ENCODE data around the gene TDRD3.
A peak's percentile ranks its signal among the peaks of the same experiment; 100 is the strongest.
"Not testable (repeated sequence)": the region's sequence is repeated elsewhere in the genome, so short reads cannot be mapped to it uniquely, and the experiment has no call there.

The TDRD3 gene

DNA sequence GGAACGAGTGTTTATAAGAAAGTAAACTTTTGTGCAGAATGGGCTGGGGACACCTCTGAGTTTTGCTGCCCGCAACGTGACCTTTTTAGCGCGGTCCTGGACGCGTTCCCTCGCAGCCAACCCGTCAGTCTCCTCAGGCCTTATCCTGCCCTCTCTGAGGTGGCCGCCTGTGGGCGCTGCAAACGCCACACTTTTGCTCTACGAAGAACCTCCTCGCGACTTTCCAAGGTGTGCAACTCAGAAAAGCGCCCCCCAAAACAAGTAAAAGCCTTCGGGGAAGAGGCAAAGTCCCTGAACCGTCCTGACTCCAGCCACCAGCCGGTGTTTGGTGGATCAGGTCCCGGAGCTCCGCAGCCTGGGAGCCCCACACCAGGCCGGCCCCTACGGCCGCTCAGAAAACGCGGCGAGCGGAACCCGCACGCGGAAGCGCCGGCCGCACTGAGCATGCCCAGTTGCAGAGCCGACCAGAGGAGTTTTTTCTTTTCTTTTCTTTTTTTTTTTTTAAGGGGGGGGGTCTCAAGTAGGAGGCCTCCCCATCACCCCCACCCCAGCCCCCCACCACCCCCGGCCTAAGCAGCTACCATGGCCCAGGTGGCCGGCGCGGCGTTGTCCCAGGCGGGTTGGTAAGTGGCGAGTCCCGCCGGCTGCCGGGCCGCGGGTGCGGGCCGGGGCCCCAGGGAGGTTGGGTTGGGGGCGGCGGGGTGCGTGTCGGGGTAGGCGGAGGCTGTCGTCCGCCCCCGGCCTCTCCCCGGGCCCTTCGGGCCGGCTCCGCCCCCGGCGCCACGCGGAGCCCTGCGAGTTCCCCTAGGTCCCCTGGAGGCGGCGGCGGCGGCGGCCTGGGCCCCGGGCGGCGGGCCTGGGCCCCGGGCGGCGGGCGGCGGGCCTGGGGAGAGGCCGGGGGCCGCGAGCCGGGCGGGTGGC, at the start of gene TDRD3:
TDRD3 (plus strand) TSS at position 438 of the 921 bp plus-strand sequence; CDS start at position 583, 145 bp downstream.
- DNase-seq: peak; percentile 31 to 95 (median 84)

DNA sequence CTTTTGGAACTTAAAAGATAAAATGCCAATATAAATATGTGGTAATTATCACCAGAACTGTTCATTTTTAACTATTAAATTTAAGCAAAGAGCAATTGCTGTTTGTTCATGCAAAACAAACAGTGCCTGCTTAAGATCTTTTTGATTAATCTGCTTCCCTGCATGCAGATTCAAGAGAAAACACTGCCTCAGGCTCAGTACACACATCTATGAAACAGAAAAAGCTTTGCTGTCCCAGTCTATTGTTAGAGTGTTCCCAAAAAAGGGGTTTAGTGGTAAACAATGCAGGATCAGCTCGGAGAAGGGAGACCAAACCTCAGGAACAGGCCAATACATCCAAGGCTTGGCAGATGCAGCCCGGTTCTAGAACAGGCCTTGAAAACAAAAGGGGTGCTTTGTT, 49.3 kb upstream of the TDRD3 start:
- no peak for DNase-seq

DNA sequence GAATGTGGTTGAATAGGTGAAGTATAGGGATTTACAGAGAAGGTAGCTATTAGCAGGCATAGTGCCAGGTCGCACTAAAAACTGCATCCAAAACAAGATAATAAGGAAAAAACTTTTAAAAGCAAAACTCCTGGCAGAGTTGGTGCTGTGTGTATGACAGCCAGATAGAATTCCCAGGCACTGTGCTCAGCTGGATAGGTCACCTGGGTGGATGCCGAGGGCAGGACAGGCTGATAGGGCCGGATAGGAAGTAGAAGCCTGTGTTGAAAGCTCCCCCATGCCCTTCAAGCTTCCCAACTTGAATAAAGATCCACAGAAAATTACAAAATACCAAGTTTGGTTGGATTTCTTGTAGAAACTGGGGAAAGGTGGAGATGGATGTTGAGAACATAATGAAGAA, 48.9 kb upstream of the TDRD3 start:
- no peak for DNase-seq

GRCh38 chr13:60351326-60351725, 45.7 kb upstream of the TDRD3 start:
- DNase-seq: no peak

DNA sequence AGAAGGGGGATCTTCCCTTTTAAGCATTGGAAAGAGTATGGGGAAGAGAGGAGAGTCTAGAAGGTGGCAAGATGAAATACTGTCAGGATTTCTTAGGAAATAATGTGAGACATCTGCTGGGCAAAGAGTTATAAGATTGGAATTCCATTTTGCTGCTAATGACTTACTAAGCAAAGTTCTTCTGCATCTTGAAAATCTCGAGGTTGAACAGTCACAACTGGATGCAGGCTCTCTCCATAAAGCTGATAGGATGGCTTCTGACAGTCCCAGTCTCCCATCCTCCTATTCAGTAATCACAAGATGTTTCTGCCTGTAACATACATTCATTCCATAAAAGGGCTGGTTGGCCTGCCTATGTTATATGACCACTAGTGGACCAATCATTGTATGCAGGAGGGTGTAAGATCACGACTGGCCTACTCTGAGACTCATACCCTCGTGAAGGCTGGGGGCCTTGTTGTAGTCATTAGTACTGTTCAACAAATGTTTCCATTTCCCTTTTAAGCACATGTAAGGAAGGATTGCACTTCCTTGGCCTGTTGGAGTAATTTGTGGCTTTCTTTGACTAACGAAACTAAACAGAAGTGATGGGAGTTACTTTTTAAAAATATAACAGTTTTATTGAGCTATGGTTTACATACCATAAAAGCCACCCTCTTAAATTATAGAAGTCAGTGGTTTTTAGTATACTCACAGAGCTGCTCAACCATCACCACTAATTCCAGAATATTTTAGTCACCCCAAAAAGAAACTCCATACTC, 45.0 kb upstream of the TDRD3 start:
- no peak for DNase-seq

GRCh38 chr13:60352644-60353043, 44.4 kb upstream of the TDRD3 start:
- DNase-seq: no peak

DNA sequence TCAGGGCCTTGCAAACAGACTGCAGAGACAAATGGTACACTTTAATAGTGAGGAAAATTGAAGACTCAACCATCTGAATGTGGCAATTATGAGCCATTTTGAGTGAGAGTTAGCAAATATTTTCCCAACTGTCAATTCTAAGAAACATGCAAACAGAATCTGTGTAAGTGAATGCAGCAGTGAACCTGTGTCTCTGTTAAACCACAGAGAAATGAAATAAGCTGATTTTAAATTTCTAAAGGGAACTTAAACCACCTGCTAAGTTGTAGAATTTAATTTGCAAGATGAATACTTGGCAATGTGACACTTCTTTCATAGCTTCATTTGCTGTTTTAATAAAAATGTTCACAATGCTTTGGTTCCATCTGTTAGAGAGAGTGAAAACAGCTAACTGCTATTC, 42.0 kb upstream of the TDRD3 start:
- DNase-seq: no peak

GRCh38 chr13:60356970-60357369, 40.0 kb upstream of the TDRD3 start:
- no peak for DNase-seq

DNA sequence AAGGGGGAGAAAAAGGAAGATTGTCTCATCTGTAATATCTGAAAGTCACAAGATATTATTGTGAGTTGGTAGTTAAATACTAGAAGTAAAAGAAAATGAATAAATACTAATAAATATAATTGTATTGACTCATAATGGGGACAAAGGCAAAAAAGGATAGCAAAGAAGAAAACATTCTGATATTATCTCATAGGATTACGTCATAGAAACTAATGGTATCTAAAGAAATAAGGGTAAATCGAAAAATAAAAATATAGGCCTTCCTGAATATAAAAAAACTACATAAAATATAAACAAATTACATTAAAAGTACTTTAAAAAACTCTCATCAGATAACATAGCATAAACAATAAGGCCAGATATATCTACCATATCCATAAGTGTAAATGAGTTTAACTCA, 38.6 kb upstream of the TDRD3 start:
- no peak for DNase-seq

DNA sequence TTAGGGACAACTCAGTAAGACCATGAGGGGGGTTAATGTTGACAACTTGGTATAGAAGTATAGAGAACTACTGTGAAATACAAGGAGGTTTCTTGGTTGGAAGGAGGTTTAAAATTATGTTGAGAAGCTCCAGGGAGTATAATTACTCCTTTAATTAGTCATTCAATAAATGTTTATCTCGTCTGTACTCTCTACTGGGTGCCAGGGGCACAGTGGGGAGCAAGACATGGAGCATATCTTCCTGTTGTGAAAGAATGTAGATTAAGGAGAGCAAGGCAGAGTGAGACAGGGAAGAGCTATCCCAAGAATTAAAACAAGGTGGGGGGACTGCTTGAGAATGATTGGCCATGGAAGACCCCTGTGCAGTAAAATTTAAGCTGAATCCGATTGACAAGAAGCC, 33.7 kb upstream of the TDRD3 start:
- no peak for DNase-seq

DNA sequence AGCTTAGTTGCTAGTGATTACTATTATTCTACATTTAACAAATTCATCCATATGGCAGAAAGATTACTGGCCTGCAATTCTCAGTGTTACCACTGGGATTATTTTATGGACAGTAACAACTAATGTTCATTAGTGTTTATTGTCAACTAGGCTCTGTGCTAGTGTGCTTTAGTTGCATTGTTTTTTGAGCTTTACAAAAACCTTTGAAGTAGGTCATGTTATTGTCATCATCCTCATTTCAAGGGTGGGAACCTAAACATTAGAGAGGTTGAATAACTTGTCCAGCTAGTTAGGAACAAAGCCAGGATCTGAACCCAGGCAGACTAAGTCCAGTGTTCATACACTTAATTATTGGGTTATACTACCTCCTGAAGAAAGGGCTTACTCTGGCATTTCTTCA, 27.8 kb upstream of the TDRD3 start:
- DNase-seq: no peak

DNA sequence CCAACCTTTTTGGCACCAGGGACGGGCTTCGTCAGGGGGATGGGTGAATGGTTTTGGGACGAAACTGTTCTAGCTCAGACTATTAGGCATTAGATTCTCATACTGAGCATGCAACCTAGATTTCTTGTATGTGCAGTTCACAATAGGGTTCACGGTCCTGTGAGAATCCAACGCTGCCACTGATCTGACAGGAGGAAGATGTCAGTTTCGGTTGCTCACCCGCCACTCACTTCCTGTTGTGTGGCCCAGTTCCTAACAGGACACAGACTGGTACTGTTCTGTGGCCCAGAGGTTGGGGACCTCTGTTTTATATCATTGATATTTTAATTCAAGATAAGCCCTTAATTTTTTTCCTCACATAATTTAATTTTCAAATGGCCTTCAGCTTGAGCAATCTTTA, 26.7 kb upstream of the TDRD3 start:
- peak in 2 of 58 donors; percentile 1 to 3 for DNase-seq

GRCh38 chr13:60372141-60372540, 24.9 kb upstream of the TDRD3 start:
- DNase-seq: no peak

DNA sequence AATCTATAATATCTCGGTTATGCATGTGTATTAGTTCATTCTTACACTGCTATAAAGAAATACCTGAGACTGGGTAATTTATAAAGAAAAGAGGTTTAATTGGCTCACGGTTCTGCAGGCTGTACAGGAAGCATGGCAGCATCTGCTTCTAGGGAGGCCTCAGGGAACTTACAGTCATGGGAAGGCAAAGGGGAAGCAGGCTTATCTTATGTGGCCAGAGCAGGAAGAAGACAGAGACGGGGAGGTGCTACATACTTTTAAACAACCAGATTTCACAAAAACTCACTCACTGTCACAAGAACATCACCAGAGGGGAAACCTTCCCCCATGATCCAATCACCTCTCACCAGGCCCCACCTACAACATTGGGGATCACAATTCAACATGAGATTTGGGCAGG, 17.7 kb upstream of the TDRD3 start:
- not testable (repeated sequence) for DNase-seq

GRCh38 chr13:60379837-60380565, 17.0 kb upstream of the TDRD3 start:
- no peak for DNase-seq

DNA sequence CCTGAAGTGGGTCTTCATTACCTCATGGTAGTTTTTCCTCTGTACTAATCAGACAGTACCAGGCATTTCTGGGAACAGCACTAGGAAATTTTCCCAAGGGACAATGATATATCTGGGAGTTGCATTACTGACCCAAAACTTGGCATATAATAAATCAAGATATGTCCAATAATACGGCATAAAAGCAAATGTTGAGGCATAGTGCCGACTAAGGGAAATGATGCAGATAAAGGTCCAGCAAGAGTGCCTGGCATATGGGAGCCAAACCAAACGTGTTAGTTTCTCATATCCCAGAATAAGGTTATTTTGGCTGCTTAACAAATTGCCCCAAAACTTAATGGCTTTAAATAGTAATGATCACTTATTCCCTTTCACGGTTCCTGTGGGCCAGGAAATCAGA, 12.1 kb upstream of the TDRD3 start:
- DNase-seq: no peak

GRCh38 chr13:60386250-60386649, 10.8 kb upstream of the TDRD3 start:
- DNase-seq: no peak

- DNase-seq: no peak
Measured at GRCh38 chr13:60392131-60392530, 4.9 kb upstream of the TDRD3 start.

DNA sequence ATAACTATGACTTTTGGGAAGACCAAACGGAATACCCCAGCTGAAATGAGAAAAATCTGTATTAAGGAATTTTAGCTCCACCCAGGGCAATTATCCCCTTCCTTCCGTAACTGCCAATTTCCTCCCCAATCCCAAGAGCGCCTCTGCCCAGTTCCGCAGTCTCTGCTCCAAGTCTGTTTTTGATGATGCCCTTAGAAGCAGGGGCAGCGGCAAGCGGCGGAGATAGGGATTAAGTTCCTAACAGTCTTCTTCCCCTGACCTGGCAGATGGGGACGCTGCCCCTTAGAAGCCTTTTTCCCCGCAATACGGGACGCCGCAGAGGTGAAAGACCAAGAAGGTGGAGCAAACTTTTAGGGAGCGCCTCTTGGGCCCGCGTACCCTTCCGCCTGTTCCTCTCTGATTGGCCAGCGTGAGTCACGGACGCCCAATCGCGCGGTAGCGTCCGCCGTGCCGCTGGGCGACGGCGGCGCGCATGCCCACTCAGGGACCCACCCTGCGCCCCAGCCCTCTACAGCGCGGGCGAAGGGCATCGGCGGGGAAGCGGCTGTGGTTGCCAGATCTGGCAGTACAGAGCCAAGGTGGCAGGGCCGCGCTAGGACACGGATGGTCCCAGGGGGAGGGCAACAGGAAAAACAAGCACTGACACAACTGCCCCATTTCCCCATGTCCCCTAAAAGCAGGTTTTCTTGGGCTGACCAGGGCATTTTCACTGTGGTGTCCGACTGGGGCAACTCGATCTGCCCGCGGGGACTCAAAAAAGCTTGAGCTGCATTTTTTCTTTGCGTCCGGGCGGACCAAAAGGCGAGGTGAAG, 843 bp upstream of the TDRD3 start:
- DNase-seq: peak; percentile 58 to 94 (median 88)

DNA sequence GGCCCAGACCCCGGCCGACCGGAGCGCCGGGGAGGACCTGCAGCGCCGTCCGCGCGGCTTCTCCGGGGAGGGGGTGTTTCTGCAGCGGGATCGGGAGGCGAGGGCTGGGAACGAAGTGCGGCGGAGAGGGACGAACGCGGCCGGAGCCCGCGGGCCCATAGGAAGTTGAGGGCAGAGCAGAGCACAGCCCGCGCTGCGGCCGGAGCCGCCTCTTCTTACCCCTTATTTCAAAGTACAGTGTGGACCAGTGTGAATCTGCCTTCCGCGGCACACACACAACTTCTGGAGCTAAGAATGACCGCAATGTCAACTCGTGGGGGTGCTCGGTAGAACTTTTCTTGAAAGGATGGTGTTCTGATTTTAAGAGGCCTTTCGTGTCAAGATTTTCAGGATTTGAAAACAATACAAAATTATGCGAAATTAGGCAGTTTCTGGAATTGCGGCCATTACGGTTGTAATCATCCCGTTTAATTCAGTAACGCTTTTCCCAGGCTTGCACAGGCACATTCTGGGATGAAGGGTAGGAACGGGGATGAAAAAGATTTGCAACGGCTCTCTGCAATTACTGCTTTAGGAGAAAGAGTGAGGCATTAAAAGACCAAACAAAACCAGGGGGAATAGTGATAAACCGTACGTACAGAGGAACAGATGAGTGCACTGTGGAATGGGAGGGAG, 821 bp downstream of the TDRD3 start:
- DNase-seq: peak in 51 of 58 donors; percentile 2 to 76 (median 47)
